H9 (cell line): ENCODE measurements around the gene ZNF20. TPM values are rescaled to one million over a fixed set of nuclear protein-coding genes. Genes with fewer than 3 reads are reported as not detected.
A peak's percentile ranks its signal among the peaks of the same experiment; 100 is the strongest.

Experiments used
- DNase-seq: peaks from one replicate; pipeline ENCODE4 v3.0.0-alpha.2; 2017
- H2AFZ ChIP-seq: one replicate; pipeline ENCODE4 v1.6.1; 2013; ENCODE audit warnings: mild to moderate bottlenecking, low read length, control low read depth, moderate library complexity
- H2AK5ac ChIP-seq: 2 replicates; pipeline ENCODE4 v1.6.1; 2013; ENCODE audit warnings: low read length, control low read depth, mixed read lengths; ENCODE audit not compliant: insufficient read length
- H2BK120ac ChIP-seq: one replicate; pipeline ENCODE4 v1.6.1; 2013; ENCODE audit warnings: low read depth, mild to moderate bottlenecking, low read length, control low read depth, inconsistent platforms; ENCODE audit not compliant: poor library complexity, severe bottlenecking
- H2BK12ac ChIP-seq: 2 replicates; pipeline ENCODE4 v1.6.1; 2013; ENCODE audit warnings: low read length, control low read depth, mixed read lengths, low read depth; ENCODE audit not compliant: insufficient read length
- H2BK15ac ChIP-seq: 2 replicates; pipeline ENCODE4 v1.6.1; 2013; ENCODE audit warnings: low read depth, low read length, control low read depth
- H2BK20ac ChIP-seq: one replicate; pipeline ENCODE4 v1.6.1; 2013; ENCODE audit warnings: low read depth, mild to moderate bottlenecking, low read length, control low read depth, inconsistent platforms; ENCODE audit not compliant: poor library complexity, severe bottlenecking
- H2BK5ac ChIP-seq: 2 replicates; pipeline ENCODE4 v1.6.1; 2013; ENCODE audit warnings: low read length, control low read depth, mixed read lengths; ENCODE audit not compliant: insufficient read length
- H3K14ac ChIP-seq: 2 replicates; pipeline ENCODE4 v1.6.1; 2013; ENCODE audit warnings: low read length, control low read depth; ENCODE audit not compliant: insufficient read depth
- H3K18ac ChIP-seq: 2 replicates; pipeline ENCODE4 v1.6.1; 2013; ENCODE audit warnings: low read depth, mild to moderate bottlenecking, mixed read lengths, low read length, control low read depth; ENCODE audit not compliant: insufficient read length
- H3K23ac ChIP-seq: 2 replicates; pipeline ENCODE4 v1.6.1; 2013; ENCODE audit warnings: low read length, control low read depth, mixed read lengths, low read depth; ENCODE audit not compliant: insufficient read length
- H3K23me2 ChIP-seq: 2 replicates; pipeline ENCODE4 v1.6.1; 2013; ENCODE audit warnings: low read depth, mild to moderate bottlenecking, mixed read lengths, low read length, control low read depth; ENCODE audit not compliant: insufficient read length, poor library complexity, severe bottlenecking
- H3K27ac ChIP-seq: 2 replicates; pipeline ENCODE4 v1.5.1; 2013; ENCODE audit warnings: low read length, control low read depth, mixed read lengths, low read depth; ENCODE audit not compliant: insufficient read length
- H3K27me3 ChIP-seq: 2 replicates; pipeline ENCODE4 v1.6.1; 2013; ENCODE audit warnings: low read length, control low read depth, inconsistent platforms; ENCODE audit not compliant: insufficient read depth
- H3K4ac ChIP-seq: 2 replicates; pipeline ENCODE4 v1.6.1; 2013; ENCODE audit warnings: low read depth, mild to moderate bottlenecking, control low read depth, inconsistent platforms, low read length, moderate library complexity
- H3K4me1 ChIP-seq: 2 replicates; pipeline ENCODE4 v1.6.1; 2013; ENCODE audit warnings: low read length, control low read depth, inconsistent platforms; ENCODE audit not compliant: insufficient read depth
- H3K4me2 ChIP-seq: 2 replicates; pipeline ENCODE4 v1.6.1; 2013; ENCODE audit warnings: low read length, control low read depth, mixed read lengths; ENCODE audit not compliant: insufficient read length, insufficient read depth
- H3K56ac ChIP-seq: 2 replicates; pipeline ENCODE4 v1.6.1; 2013; ENCODE audit warnings: low read depth, mild to moderate bottlenecking, mixed read lengths, low read length, control low read depth; ENCODE audit not compliant: insufficient read length
- H3K79me1 ChIP-seq: 2 replicates; pipeline ENCODE4 v1.6.1; 2013; ENCODE audit warnings: low read depth, mild to moderate bottlenecking, moderate library complexity, low read length, control low read depth, inconsistent platforms; ENCODE audit not compliant: insufficient read depth, poor library complexity, severe bottlenecking
- H3K79me2 ChIP-seq: 2 replicates; pipeline ENCODE4 v1.6.1; 2013; ENCODE audit warnings: low read length, control low read depth, inconsistent platforms; ENCODE audit not compliant: insufficient read depth
- H3K9ac ChIP-seq: 2 replicates; pipeline ENCODE4 v1.6.1; 2013; ENCODE audit warnings: low read length, control low read depth, mixed read lengths; ENCODE audit not compliant: insufficient read length; ENCODE audit errors: extremely low read depth
- H3K9me3 ChIP-seq: one replicate; pipeline ENCODE4 v1.6.1; 2013; ENCODE audit warnings: low read depth, low read length, inconsistent platforms; ENCODE audit not compliant: control insufficient read depth
- H3T11ph ChIP-seq: one replicate; pipeline ENCODE4 v1.6.1; 2013; ENCODE audit warnings: mild to moderate bottlenecking, low read length, control low read depth, inconsistent platforms
- H4K20me1 ChIP-seq: one replicate; pipeline ENCODE4 v1.6.1; 2013; ENCODE audit not compliant: control insufficient read depth, insufficient read length, insufficient read depth
- H4K5ac ChIP-seq: 2 replicates; pipeline ENCODE4 v1.6.1; 2013; ENCODE audit warnings: low read depth, mild to moderate bottlenecking, mixed read lengths, low read length, control low read depth; ENCODE audit not compliant: insufficient read length
- H4K8ac ChIP-seq: replicated peaks from 2 replicates; pipeline ENCODE4 v1.6.1; 2013; ENCODE audit warnings: low read length, control low read depth, mixed read lengths, low read depth; ENCODE audit not compliant: insufficient read length
- H4K91ac ChIP-seq: 2 replicates; pipeline ENCODE4 v1.6.1; 2013; ENCODE audit warnings: low read depth, mild to moderate bottlenecking, moderate library complexity, mixed read lengths, low read length, control low read depth; ENCODE audit not compliant: insufficient read length
- H3K27ac Mint-ChIP-seq, 3 experiments: 2 replicates in 2 of 3; 3 replicates in 1 of 3; pipeline ENCODE4 v1.8.0; 2020 to 2021; ENCODE audit warnings: mixed read lengths in 3 of 3, mild to moderate bottlenecking in 1 of 3, moderate library complexity in 1 of 3
- H3K27me3 Mint-ChIP-seq: 2 replicates; pipeline ENCODE4 v1.8.0; 2021; ENCODE audit warnings: low read depth, mild to moderate bottlenecking, moderate library complexity, mixed read lengths
- H3K36me3 Mint-ChIP-seq, 3 experiments: 2 replicates in 2 of 3; 3 replicates in 1 of 3; pipeline ENCODE4 v1.8.0; 2020 to 2021; ENCODE audit warnings: low read depth in 3 of 3, mixed read lengths in 3 of 3; ENCODE audit not compliant: insufficient read depth in 1 of 3
- H3K4me1 Mint-ChIP-seq, 2 experiments: 2 replicates each; pipeline ENCODE4 v1.8.0; 2020; ENCODE audit warnings: mixed read lengths in 2 of 2
- H3K4me3 Mint-ChIP-seq, 2 experiments: 2 replicates in 1 of 2; 3 replicates in 1 of 2; pipeline ENCODE4 v1.8.0; 2020 to 2021; ENCODE audit warnings: mild to moderate bottlenecking in 2 of 2, mixed read lengths in 2 of 2, moderate library complexity in 1 of 2
- H3K9me3 Mint-ChIP-seq, 2 experiments: 2 replicates in 1 of 2; 3 replicates in 1 of 2; pipeline ENCODE4 v1.8.0; 2020; ENCODE audit warnings: mild to moderate bottlenecking in 2 of 2, mixed read lengths in 2 of 2, moderate library complexity in 1 of 2
- whole genome bisulfite sequencing: extraction: QIAGEN DNeasy Blood & Tissue Kit; methylation state at CpG from one replicate; pipeline ENCODE4 v1.1.7; 2013; ENCODE audit warnings: missing lambda C conversion rate, low lambda C conversion rate, mixed read lengths; ENCODE audit not compliant: insufficient read length; ENCODE audit errors: extremely low coverage; 5-methylcytosine and 5-hydroxymethylcytosine counted together
- total RNA-seq: library from RNA; stranded (reverse); gene quantifications from 2 replicates; pipeline ENCODE4 v1.2.1, GENCODE V29; 2021
- TF ChIP-seq, protein P1 (sequence below): fragments of 200-600 bp; sonication (generic); conservative IDR thresholded peaks from 3 replicates; pipeline ENCODE4 v1.8.0; 2021; ENCODE audit warnings: antibody characterized with exemption, mild to moderate bottlenecking

Gene ZNF20
- total RNA-seq, 1 experiment from 2014 or later: 5.6 TPM

DNA sequence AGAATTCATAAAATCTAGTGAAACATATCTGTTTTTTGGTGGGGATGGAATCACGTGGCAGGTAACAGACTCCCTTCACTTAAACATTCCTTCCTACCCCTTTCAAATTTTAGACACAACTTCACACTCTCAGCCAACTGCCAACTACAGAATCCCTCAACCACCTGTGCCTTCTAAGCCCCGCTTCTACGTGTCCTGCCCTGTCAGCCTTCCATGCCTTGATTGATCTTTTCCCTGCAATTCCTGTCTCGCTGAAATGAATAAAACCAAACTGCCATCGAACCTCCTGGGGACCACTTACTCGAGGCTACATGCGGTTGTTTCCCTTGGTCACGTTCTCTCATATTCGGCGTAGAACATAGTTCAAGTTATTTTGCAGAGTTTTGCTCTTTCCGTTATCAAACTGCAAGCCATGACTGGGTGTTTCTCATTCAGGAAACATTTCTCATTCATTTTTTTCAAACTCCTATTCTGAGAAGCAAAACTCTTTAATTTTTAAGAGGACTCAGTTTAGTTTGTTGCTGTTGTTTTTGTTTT is 15.2 kb upstream of the ZNF20 start:
- no peak overlapping the region for H3K18ac ChIP-seq
- no peak overlapping the region for H3K23ac ChIP-seq
- no CpG with 5 or more reads among the region's 11 CpGs for WGBS
- H3K27ac ChIP-seq: no peak overlapping the region
- peaks cover 4% of the 10 kb centered on the region for H3K23me2 ChIP-seq
- peaks cover 10% of the 10 kb centered on the region; the same call in 1 of the 2 replicates for H3K79me2 ChIP-seq
- H4K5ac ChIP-seq: no peak overlapping the region
- no peak overlapping the region for H2BK5ac ChIP-seq
- H3K4ac ChIP-seq: no peak overlapping the region
- TF ChIP-seq, protein P1, sequence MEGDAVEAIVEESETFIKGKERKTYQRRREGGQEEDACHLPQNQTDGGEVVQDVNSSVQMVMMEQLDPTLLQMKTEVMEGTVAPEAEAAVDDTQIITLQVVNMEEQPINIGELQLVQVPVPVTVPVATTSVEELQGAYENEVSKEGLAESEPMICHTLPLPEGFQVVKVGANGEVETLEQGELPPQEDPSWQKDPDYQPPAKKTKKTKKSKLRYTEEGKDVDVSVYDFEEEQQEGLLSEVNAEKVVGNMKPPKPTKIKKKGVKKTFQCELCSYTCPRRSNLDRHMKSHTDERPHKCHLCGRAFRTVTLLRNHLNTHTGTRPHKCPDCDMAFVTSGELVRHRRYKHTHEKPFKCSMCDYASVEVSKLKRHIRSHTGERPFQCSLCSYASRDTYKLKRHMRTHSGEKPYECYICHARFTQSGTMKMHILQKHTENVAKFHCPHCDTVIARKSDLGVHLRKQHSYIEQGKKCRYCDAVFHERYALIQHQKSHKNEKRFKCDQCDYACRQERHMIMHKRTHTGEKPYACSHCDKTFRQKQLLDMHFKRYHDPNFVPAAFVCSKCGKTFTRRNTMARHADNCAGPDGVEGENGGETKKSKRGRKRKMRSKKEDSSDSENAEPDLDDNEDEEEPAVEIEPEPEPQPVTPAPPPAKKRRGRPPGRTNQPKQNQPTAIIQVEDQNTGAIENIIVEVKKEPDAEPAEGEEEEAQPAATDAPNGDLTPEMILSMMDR: no peak
- no peak overlapping the region for H3T11ph ChIP-seq
- no peaks in the 10 kb centered on the region; the same call in 1 of the 2 replicates for H3K27me3 Mint-ChIP-seq
- H2AK5ac ChIP-seq: no peak overlapping the region
- no peaks in the 10 kb centered on the region for H4K20me1 ChIP-seq
- no peaks in the 10 kb centered on the region for H3K9me3 ChIP-seq
- H3K27me3 ChIP-seq: no peaks in the 10 kb centered on the region
- H3K79me1 ChIP-seq: peaks cover 17% of the 10 kb centered on the region
- H2AFZ ChIP-seq: no peak overlapping the region
- peak overlapping the region; percentile 99 for H3K9ac ChIP-seq
- no peak overlapping the region; the same call in 1 of the 2 replicates for H2BK15ac ChIP-seq
- DNase-seq: no peak
- H3K36me3 Mint-ChIP-seq: peaks cover 32 to 43% (median 41%) of the 10 kb centered on the region in 3 experiments
- no peak overlapping the region for H3K56ac ChIP-seq
- H3K27ac Mint-ChIP-seq: no peak overlapping the region; a peak in 1 of 7 replicates
- H2BK20ac ChIP-seq: no peak overlapping the region
- H3K9me3 Mint-ChIP-seq: peaks cover 2 to 22% of the 10 kb centered on the region in 2 experiments; a peak in 4 of 5 replicates
- H4K8ac ChIP-seq: no peak overlapping the region
- H4K91ac ChIP-seq: no peak overlapping the region
- peaks cover 4% of the 10 kb centered on the region; the same call in 1 of the 2 replicates for H3K4me1 ChIP-seq
- peak overlapping the region; percentile 94 for H3K4me2 ChIP-seq
- H3K4me1 Mint-ChIP-seq: peaks cover 10 to 15% of the 10 kb centered on the region in 2 experiments
- no peak overlapping the region for H2BK120ac ChIP-seq
- H2BK12ac ChIP-seq: no peak overlapping the region
- H3K4me3 Mint-ChIP-seq: peak overlapping the region; percentile 91 to 95
- no peak overlapping the region for H3K14ac ChIP-seq
